Peyer's patch (tissue), 4 donors: ENCODE data around the gene UBL7.

Experiments
- CTCF ChIP-seq, 6 experiments: fragments of 450-650 bp in 4 of 6; fragments of 200-600 bp in 2 of 6; sonication (generic) in 1 of 6; IDR thresholded peaks; one replicate each; pipeline ENCODE4 v1.5.1; 2017 to 2019; ENCODE audit warnings: antibody characterized with exemption in 6 of 6, mild to moderate bottlenecking in 3 of 6, moderate library complexity in 1 of 6
- POLR2A ChIP-seq, 2 donors: fragments of 450-650 bp; IDR thresholded peaks; one replicate each; pipeline ENCODE4 v1.5.1; 2017; ENCODE audit warnings: antibody characterized with exemption in 2 of 2, mild to moderate bottlenecking in 2 of 2, moderate library complexity in 2 of 2

- TF ChIP-seq CTCF (IDR thresholded peaks at IDR 0.05) (no peak), POLR2A (IDR thresholded peaks at IDR 0.05) (no peak)
Observed at GRCh38 chr15:74445816-74446763, 14.9 kb downstream of the UBL7 start.
